HepG2 (cell line): ENCODE measurements around the gene SAPCD2. TPM values are rescaled to one million over a fixed set of nuclear protein-coding genes. Genes with fewer than 3 reads are reported as not detected.

Source experiments
- CAMTA2 ChIP-seq: sonication (generic); formaldehyde crosslinking; IDR thresholded peaks from 2 replicates; pipeline ENCODE4 v1.4.0; 2020; ENCODE audit warnings: mild to moderate bottlenecking, missing genetic modification reagents, borderline replicate concordance
- CEBPG ChIP-seq: IDR thresholded peaks from 2 replicates; pipeline ENCODE4 v1.6.1; 2016
- FOXK1 ChIP-seq: sonication (generic); formaldehyde crosslinking; IDR thresholded peaks from 2 replicates; pipeline ENCODE4 v1.4.0; 2020; ENCODE audit warnings: low read depth, missing genetic modification reagents, borderline replicate concordance
- HCFC1 ChIP-seq: fragments of 150-350 bp; IDR thresholded peaks from 2 replicates; pipeline ENCODE4 v1.6.1; 2014; ENCODE audit warnings: low read depth, low read length
- HNRNPL ChIP-seq: fragments of 200-400 bp; formaldehyde crosslinking; IDR thresholded peaks from 2 replicates; pipeline ENCODE4 v1.6.1; 2017; ENCODE audit warnings: mild to moderate bottlenecking, low read depth, low read length
- KDM2A ChIP-seq: sonication (generic); formaldehyde crosslinking; IDR thresholded peaks from 2 replicates; pipeline ENCODE4 v1.4.0; 2020; ENCODE audit warnings: low read depth, missing genetic modification reagents, borderline replicate concordance
- NR2F6 ChIP-seq, 2 experiments: IDR thresholded peaks; 2 replicates each; pipeline ENCODE4 v1.6.1; 2016; ENCODE audit warnings: antibody characterized with exemption in 1 of 2, mild to moderate bottlenecking in 1 of 2
- SAP130 ChIP-seq: IDR thresholded peaks from 2 replicates; pipeline ENCODE4 v1.6.1; 2016; ENCODE audit warnings: low read depth
- SOX6 ChIP-seq, 2 experiments: fragments of 450-650 bp in 1 of 2; sonication (generic) in 1 of 2; formaldehyde crosslinking in 1 of 2; IDR thresholded peaks; 2 replicates each; pipeline versions ENCODE4 v1.4.0 to v1.6.1; 2017 to 2020; ENCODE audit warnings: antibody characterized with exemption in 1 of 2, mild to moderate bottlenecking in 1 of 2, missing genetic modification reagents in 1 of 2
- STAG1 ChIP-seq: sonication (generic); formaldehyde crosslinking; IDR thresholded peaks from 2 replicates; pipeline ENCODE4 v1.4.0; 2020; ENCODE audit warnings: missing genetic modification reagents
- XRCC5 ChIP-seq: fragments of 200-400 bp; formaldehyde crosslinking; optimal IDR thresholded peaks from 2 replicates; pipeline ENCODE3; 2017; ENCODE audit warnings: mild to moderate bottlenecking, low read length
- YY1 ChIP-seq: IDR thresholded peaks from 2 replicates; pipeline ENCODE4 v1.6.1; 2011; ENCODE audit warnings: low read length, low read depth, moderate library complexity, mild to moderate bottlenecking; ENCODE audit not compliant: insufficient read depth, insufficient replicate concordance
- ZFP82 ChIP-seq: sonication (generic); formaldehyde crosslinking; IDR thresholded peaks from 2 replicates; pipeline ENCODE4 v1.5.1; 2020; ENCODE audit warnings: mild to moderate bottlenecking, missing genetic modification reagents, borderline replicate concordance
- ZFYVE20 ChIP-seq: sonication (generic); formaldehyde crosslinking; IDR thresholded peaks from 2 replicates; pipeline ENCODE4 v1.8.0; 2023; ENCODE audit warnings: low read depth, mild to moderate bottlenecking, moderate library complexity, missing genetic modification reagents, borderline replicate concordance
- ZIK1 ChIP-seq: sonication (generic); formaldehyde crosslinking; IDR thresholded peaks from 2 replicates; pipeline ENCODE4 v1.5.0; 2020; ENCODE audit warnings: mild to moderate bottlenecking, low read depth, missing genetic modification reagents, borderline replicate concordance
- ZNF251 ChIP-seq: sonication (generic); formaldehyde crosslinking; IDR thresholded peaks from 2 replicates; pipeline ENCODE4 v1.9.0; 2021; ENCODE audit warnings: mild to moderate bottlenecking, missing genetic modification reagents
- ZNF331 ChIP-seq: sonication (generic); formaldehyde crosslinking; IDR thresholded peaks from 2 replicates; pipeline ENCODE4 v1.4.0; 2020; ENCODE audit warnings: missing genetic modification reagents
- polyA plus RNA-seq, 8 experiments: library from polyadenylated mRNA; depleted of rRNA in 3 of 8; stranded (reverse) in 7 of 8; unstranded in 1 of 8; fragments of >200 nt; fragmentation: Illumina TruSeq in 4 of 8; extraction: Trizol in 4 of 8; gene quantifications; 2 replicates each; pipeline versions ENCODE4 v1.2.1 to v1.2.3, GENCODE V29; 2011 to 2016; ENCODE audit warnings: low read depth in 4 of 8, missing spikeins in 1 of 8, mixed read lengths in 1 of 8; ENCODE audit not compliant: insufficient read depth in 1 of 8
- total RNA-seq, 5 experiments: library from RNA; depleted of rRNA; stranded (reverse); fragments of >200 nt; fragmentation: Illumina TruSeq; extraction: Trizol; gene quantifications; 2 replicates each; pipeline ENCODE4 v1.2.3, GENCODE V29; 2016; ENCODE audit warnings: low read depth in 1 of 5
- TF ChIP-seq, protein P1 (sequence below): sonication (generic); formaldehyde crosslinking; IDR thresholded peaks from 2 replicates; pipeline ENCODE4 v1.8.1; 2022; ENCODE audit warnings: low read depth, mild to moderate bottlenecking, missing genetic modification reagents
- TF ChIP-seq, protein P2 (sequence below): sonication (generic); formaldehyde crosslinking; IDR thresholded peaks from 2 replicates; pipeline ENCODE4 v1.8.0; 2022; ENCODE audit warnings: missing genetic modification reagents, mild to moderate bottlenecking, inconsistent platforms, borderline replicate concordance
- TF ChIP-seq, protein P3 (sequence below): sonication (generic); formaldehyde crosslinking; IDR thresholded peaks from 2 replicates; pipeline ENCODE4 v1.4.0; 2020; ENCODE audit warnings: missing genetic modification reagents
- TF ChIP-seq, protein P4 (sequence below): sonication (generic); formaldehyde crosslinking; IDR thresholded peaks from 2 replicates; pipeline ENCODE4 v1.4.0; 2020; ENCODE audit warnings: missing genetic modification reagents, borderline replicate concordance

SAPCD2 gene
- total and polyA plus RNA-seq, 2 of the 13 experiments (the other 11 are each of a cell fraction or from before 2014, with no cell fraction given), result 21.9 to 42.8 TPM

DNA sequence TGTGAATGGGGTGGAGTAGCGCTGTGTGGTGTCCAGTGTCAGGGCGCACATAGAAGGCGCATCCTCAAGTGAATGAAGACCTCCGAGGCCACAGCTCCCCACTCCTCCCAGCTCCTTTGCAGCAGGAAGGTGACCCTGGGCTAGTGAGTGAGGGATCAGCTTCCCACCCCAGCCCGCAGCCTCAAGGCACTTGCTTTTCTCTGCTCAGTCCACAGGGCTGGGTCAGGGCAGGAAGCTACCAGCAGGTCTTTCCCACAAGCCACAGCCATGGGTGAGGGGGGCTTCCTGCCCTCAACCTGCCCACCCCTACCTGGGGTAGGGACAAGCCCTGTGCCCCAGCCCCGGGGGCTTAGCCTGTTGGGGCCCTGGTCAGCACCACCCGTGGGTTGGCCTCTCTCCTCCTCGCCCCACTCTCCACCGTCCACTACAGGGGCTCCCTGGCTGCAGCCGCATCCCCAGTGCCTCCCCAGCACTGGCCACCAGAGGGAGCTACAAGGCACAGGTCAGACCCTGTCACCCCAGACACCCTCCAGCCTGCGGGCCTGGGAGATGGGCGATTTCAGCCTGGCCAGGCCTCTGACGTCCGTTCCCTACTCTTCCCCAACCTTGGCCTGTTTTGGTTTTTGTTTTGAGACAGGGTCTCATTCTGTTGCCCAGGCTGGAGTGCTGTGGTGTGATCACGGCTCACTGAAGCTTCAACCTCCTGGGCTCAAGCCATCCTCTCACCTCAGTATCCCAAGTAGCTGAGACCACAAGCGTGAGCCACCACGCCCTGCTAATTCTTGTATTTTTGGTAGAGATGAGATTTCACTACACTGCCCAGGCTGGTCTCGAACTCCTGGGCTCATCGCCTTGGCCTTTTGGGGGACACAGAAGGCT lies 41.1 kb downstream of the SAPCD2 start (continued):
- TF ChIP-seq ZFYVE20 (CRISPR knock-in tag) (no peak), ZNF331 (CRISPR knock-in tag) (0 out of 2 replicates have a peak, but pooled peaks have one; percentile 36), HCFC1 (no peak), CEBPG (CRISPR knock-in tag) (no peak), ZNF251 (no peak), SOX6 (IDR thresholded peaks at IDR 0.05) (no peak), SOX6 (CRISPR knock-in tag; IDR thresholded peaks at IDR 0.05) (peak; percentile 42), HNRNPL (0 out of 2 replicates have a peak, but pooled peaks have one; percentile 23), XRCC5 (peak; percentile 69), ZFP82 (CRISPR knock-in tag) (0 out of 2 replicates have a peak, but pooled peaks have one; percentile 53), FOXK1 (peak; percentile 46; the same call in 1 of the 2 replicates), STAG1 (CRISPR knock-in tag) (peak; percentile 51), KDM2A (CRISPR knock-in tag) (peak; percentile 30; the same call in 1 of the 2 replicates), CAMTA2 (CRISPR knock-in tag) (0 out of 2 replicates have a peak, but pooled peaks have one; percentile 58), SAP130 (CRISPR knock-in tag) (peak; percentile 50), ZIK1 (CRISPR knock-in tag) (0 out of 2 replicates have a peak, but pooled peaks have one; percentile 31), NR2F6 (IDR thresholded peaks at IDR 0.05) (peak; percentile 68), NR2F6 (CRISPR knock-in tag; IDR thresholded peaks at IDR 0.05) (peak; percentile 79), YY1 (peak; percentile 9)
- TF ChIP-seq, protein P1, sequence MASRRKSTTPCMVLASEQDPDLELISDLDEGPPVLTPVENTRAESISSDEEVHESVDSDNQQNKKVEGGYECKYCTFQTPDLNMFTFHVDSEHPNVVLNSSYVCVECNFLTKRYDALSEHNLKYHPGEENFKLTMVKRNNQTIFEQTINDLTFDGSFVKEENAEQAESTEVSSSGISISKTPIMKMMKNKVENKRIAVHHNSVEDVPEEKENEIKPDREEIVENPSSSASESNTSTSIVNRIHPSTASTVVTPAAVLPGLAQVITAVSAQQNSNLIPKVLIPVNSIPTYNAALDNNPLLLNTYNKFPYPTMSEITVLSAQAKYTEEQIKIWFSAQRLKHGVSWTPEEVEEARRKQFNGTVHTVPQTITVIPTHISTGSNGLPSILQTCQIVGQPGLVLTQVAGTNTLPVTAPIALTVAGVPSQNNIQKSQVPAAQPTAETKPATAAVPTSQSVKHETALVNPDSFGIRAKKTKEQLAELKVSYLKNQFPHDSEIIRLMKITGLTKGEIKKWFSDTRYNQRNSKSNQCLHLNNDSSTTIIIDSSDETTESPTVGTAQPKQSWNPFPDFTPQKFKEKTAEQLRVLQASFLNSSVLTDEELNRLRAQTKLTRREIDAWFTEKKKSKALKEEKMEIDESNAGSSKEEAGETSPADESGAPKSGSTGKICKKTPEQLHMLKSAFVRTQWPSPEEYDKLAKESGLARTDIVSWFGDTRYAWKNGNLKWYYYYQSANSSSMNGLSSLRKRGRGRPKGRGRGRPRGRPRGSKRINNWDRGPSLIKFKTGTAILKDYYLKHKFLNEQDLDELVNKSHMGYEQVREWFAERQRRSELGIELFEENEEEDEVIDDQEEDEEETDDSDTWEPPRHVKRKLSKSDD (CRISPR knock-in tag), result no peak
- TF ChIP-seq, protein P2, sequence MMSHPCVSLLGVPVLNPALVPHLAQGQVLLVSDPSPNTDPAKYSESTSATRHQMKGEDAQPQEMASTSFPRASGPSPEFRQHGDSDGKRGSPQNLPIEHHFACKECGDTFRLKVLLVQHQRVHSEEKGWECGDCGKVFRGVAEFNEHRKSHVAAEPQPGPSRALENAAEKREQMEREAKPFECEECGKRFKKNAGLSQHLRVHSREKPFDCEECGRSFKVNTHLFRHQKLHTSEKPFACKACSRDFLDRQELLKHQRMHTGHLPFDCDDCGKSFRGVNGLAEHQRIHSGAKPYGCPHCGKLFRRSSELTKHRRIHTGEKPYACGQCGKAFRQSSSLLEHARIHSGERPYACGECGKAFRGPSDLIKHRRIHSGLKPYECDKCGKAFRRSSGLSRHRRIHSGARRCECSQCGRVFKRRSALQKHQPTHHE, result no peak
- TF ChIP-seq, protein P3, sequence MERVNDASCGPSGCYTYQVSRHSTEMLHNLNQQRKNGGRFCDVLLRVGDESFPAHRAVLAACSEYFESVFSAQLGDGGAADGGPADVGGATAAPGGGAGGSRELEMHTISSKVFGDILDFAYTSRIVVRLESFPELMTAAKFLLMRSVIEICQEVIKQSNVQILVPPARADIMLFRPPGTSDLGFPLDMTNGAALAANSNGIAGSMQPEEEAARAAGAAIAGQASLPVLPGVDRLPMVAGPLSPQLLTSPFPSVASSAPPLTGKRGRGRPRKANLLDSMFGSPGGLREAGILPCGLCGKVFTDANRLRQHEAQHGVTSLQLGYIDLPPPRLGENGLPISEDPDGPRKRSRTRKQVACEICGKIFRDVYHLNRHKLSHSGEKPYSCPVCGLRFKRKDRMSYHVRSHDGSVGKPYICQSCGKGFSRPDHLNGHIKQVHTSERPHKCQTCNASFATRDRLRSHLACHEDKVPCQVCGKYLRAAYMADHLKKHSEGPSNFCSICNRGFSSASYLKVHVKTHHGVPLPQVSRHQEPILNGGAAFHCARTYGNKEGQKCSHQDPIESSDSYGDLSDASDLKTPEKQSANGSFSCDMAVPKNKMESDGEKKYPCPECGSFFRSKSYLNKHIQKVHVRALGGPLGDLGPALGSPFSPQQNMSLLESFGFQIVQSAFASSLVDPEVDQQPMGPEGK (CRISPR knock-in tag), result peak; percentile 62
- TF ChIP-seq, protein P4, sequence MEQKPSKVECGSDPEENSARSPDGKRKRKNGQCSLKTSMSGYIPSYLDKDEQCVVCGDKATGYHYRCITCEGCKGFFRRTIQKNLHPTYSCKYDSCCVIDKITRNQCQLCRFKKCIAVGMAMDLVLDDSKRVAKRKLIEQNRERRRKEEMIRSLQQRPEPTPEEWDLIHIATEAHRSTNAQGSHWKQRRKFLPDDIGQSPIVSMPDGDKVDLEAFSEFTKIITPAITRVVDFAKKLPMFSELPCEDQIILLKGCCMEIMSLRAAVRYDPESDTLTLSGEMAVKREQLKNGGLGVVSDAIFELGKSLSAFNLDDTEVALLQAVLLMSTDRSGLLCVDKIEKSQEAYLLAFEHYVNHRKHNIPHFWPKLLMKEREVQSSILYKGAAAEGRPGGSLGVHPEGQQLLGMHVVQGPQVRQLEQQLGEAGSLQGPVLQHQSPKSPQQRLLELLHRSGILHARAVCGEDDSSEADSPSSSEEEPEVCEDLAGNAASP (CRISPR knock-in tag), result peak; percentile 65; the same call in 1 of the 2 replicates
